A673 (cell line): ENCODE data around the gene C21orf58. TPM values are rescaled to one million over a fixed set of nuclear protein-coding genes. Genes with fewer than 3 reads are reported as not detected.
A peak's percentile ranks its signal among the peaks of the same experiment; 100 is the strongest.

Source experiments
- BruUV-seq: library from RNA; stranded (reverse); fragments of 400-500 nt; replicated peaks from 2 replicates; lab custom pipeline; 2021; lab: Mats Ljungman, UMichigan
- CTCF ChIA-PET: fragments of 300-600 bp; sonication (Branson Sonifier 250); formaldehyde crosslinking; loops from one replicate; lab custom pipeline; 2022; ENCODE audit warnings: antibody characterized with exemption; lab: Charles Lee
- POLR2A ChIA-PET: fragments of 300-600 bp; sonication (Branson Sonifier 250); formaldehyde crosslinking; loops from one replicate; lab custom pipeline; 2022; ENCODE audit warnings: antibody characterized with exemption; ENCODE audit not compliant: low non-redundant PET; lab: Charles Lee
- DNase-seq: peaks from one replicate; pipeline ENCODE4 v3.0.0-alpha.2; 2015; ENCODE audit warnings: low spot score
- H3K27ac ChIP-seq: fragments of 200-600 bp; sonication (generic); 2 replicates; pipeline ENCODE4 v1.5.1; 2016; ENCODE audit warnings: mixed run types, low read depth, mild to moderate bottlenecking, mixed read lengths, antibody characterized with exemption, low read length; ENCODE audit not compliant: poor library complexity, severe bottlenecking
- H3K27me3 ChIP-seq: fragments of 200-600 bp; sonication (generic); replicated peaks from 2 replicates; pipeline ENCODE4 v1.6.1; 2017; ENCODE audit warnings: mixed run types, low read depth, mild to moderate bottlenecking, mixed read lengths, antibody characterized with exemption, low read length; ENCODE audit not compliant: insufficient read depth, poor library complexity
- H3K36me3 ChIP-seq: fragments of 200-600 bp; sonication (generic); 2 replicates; pipeline ENCODE4 v1.6.1; 2016; ENCODE audit warnings: mixed run types, mild to moderate bottlenecking, mixed read lengths, antibody characterized with exemption, low read length; ENCODE audit not compliant: insufficient read depth, poor library complexity, severe bottlenecking
- H3K4me1 ChIP-seq: fragments of 200-600 bp; sonication (generic); 2 replicates; pipeline ENCODE4 v1.6.1; 2017; ENCODE audit warnings: mixed run types, mild to moderate bottlenecking, mixed read lengths, antibody characterized with exemption, low read length; ENCODE audit not compliant: insufficient read depth, poor library complexity, severe bottlenecking
- H3K4me3 ChIP-seq: fragments of 200-600 bp; sonication (generic); 2 replicates; pipeline ENCODE4 v1.5.1; 2016; ENCODE audit warnings: low read depth, mixed run types, mild to moderate bottlenecking, mixed read lengths, low read length; ENCODE audit not compliant: poor library complexity, severe bottlenecking
- H3K9me3 ChIP-seq: fragments of 200-600 bp; sonication (generic); 2 replicates; pipeline ENCODE4 v1.6.1; 2016; ENCODE audit warnings: mixed run types, low read depth, mild to moderate bottlenecking, mixed read lengths, antibody characterized with exemption, low read length; ENCODE audit not compliant: poor library complexity, severe bottlenecking
- CTCF ChIP-seq: fragments of 300-800, 200-600 bp; sonication (generic); conservative IDR thresholded peaks from 2 replicates; pipeline ENCODE4 v1.5.1; 2017; ENCODE audit warnings: low read depth, mild to moderate bottlenecking, antibody characterized with exemption, low read length, moderate library complexity, mixed read lengths
- EZH2 ChIP-seq: fragments of 200-600 bp; sonication (generic); IDR thresholded peaks from 2 replicates; pipeline ENCODE4 v1.6.1; 2017; ENCODE audit warnings: borderline replicate concordance, low read depth, mild to moderate bottlenecking, mixed read lengths, antibody characterized with exemption, low read length; ENCODE audit not compliant: poor library complexity, severe bottlenecking
- intact Hi-C: fragments of 100-400 bp; cut with micrococcal nuclease; formaldehyde crosslinking; loops from one replicate; pipeline ENCODE4 v1.10.0; 2022; ENCODE audit not compliant: unreplicated experiment
- total RNA-seq: library from RNA; stranded (reverse); gene quantifications from 2 replicates; pipeline ENCODE4 v1.2.3, GENCODE V29; 2021

C21orf58 gene
- total RNA-seq, 1 experiment from 2014 or later, result 41.2 TPM

GRCh38 chr21:46350571-46350970 is 26.9 kb upstream of the C21orf58 start:
- CTCF ChIA-PET, result no interaction called here
- H3K36me3 ChIP-seq, result peaks cover 75% of the 10 kb centered on the region
- intact Hi-C loops, result no loop called here

GRCh38 chr21:46349134-46349760 is 25.6 kb upstream of the C21orf58 start:
- no peak for DNase-seq
- H3K27me3 ChIP-seq, result no peaks in the 10 kb centered on the region
- intact Hi-C loops, result no loop called here
- no peaks in the 10 kb centered on the region for H3K4me1 ChIP-seq
- H3K9me3 ChIP-seq, result no peaks in the 10 kb centered on the region
- TF ChIP-seq CTCF (no peak), EZH2 (no peak)
- CTCF ChIA-PET, result no interaction called here
- POLR2A ChIA-PET, result no interaction called here
- BruUV-seq, result TSS peak; percentile 23
- H3K27ac ChIP-seq, result no peak overlapping the region
- H3K4me3 ChIP-seq, result no peak overlapping the region
- H3K36me3 ChIP-seq, result peaks cover 73% of the 10 kb centered on the region

More at GRCh38 chr21:46350571-46350970, 26.9 kb upstream of the C21orf58 start:
- Histone ChIP-seq H3K27me3 (no peaks in the 10 kb centered on the region), H3K9me3 (no peaks in the 10 kb centered on the region), H3K4me3 (no peak overlapping the region), H3K4me1 (no peaks in the 10 kb centered on the region), H3K27ac (no peak overlapping the region)
- BruUV-seq, result no TSS peak
- no peak for TF ChIP-seq CTCF
- TF ChIP-seq EZH2, result no peak
- no peak for DNase-seq
- POLR2A ChIA-PET, result no interaction called here

GRCh38 chr21:46347791-46348381 is 24.2 kb upstream of the C21orf58 start:
- BruUV-seq, result no TSS peak
- Histone ChIP-seq H3K36me3 (peaks cover 59% of the 10 kb centered on the region), H3K9me3 (no peaks in the 10 kb centered on the region), H3K27me3 (no peaks in the 10 kb centered on the region), H3K4me1 (no peaks in the 10 kb centered on the region), H3K27ac (no peak overlapping the region), H3K4me3 (no peak overlapping the region)
- DNase-seq, result no peak
- ChIA-PET POLR2A (no interaction called here), CTCF (no interaction called here)
- TF ChIP-seq CTCF (no peak), EZH2 (no peak)
- intact Hi-C loops, result no loop called here
